ENCODE results near the gene PALLD. TPM values are rescaled to one million over a fixed set of nuclear protein-coding genes. Genes with fewer than 3 reads are reported as not detected.
"Not testable (repeated sequence)": the region's sequence is repeated elsewhere in the genome, so short reads cannot be mapped to it uniquely, and the experiment has no call there.

PALLD gene
- total RNA-seq, result 396 and 397 TPM in 2 replicates
- long read RNA-seq, full-length matches to known transcripts, result 49 of 219 reads
- long read RNA-seq, partial matches to known transcripts, result 98 of 219 reads
- long read RNA-seq, other reads (novel, unspliced or antisense), result 72 of 219 reads

DNA sequence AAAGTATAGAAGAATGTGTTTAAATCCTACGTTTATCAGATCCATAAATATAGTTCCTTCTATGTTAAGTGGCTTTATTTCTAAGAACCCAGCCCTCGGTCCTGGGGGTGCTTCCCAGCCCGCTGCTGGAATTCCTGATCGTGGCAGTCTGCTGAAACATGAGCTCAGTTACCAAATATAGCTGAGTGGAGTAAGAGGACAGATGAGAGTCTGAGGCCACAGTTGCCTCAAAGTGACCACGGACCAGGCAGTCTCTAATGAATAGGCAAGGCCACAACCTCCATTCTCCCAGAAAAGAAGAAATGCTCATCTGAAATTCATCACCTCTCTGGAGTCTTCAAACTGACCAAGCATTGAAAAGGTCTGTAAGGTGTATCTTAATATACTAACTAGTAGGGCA lies at the start of gene PALLD:
Gene PALLD (plus strand): TSS at position 219 of the 400 bp plus-strand sequence.
- peak within 1 kb of the TSS; percentile 49 for H3K27ac Mint-ChIP-seq (ENCODE audit: unreplicated experiment)
- H3K9me3 Mint-ChIP-seq (ENCODE audit: unreplicated experiment), result no peaks in the 10 kb centered on the region
- H3K4me1 Mint-ChIP-seq (ENCODE audit: unreplicated experiment), result peaks cover 21% of the 10 kb centered on the region
- H3K4me3 Mint-ChIP-seq (ENCODE audit: unreplicated experiment), result no peak within 1 kb of the TSS
- no peaks in the 10 kb centered on the region for H3K36me3 Mint-ChIP-seq (ENCODE audit: unreplicated experiment)
- H3K27me3 Mint-ChIP-seq (ENCODE audit: unreplicated experiment), result no peaks in the 10 kb centered on the region
- DNase-seq (ENCODE audit: extremely low spot score, unreplicated experiment), result no peak
- TF ChIP-seq, protein P1, sequence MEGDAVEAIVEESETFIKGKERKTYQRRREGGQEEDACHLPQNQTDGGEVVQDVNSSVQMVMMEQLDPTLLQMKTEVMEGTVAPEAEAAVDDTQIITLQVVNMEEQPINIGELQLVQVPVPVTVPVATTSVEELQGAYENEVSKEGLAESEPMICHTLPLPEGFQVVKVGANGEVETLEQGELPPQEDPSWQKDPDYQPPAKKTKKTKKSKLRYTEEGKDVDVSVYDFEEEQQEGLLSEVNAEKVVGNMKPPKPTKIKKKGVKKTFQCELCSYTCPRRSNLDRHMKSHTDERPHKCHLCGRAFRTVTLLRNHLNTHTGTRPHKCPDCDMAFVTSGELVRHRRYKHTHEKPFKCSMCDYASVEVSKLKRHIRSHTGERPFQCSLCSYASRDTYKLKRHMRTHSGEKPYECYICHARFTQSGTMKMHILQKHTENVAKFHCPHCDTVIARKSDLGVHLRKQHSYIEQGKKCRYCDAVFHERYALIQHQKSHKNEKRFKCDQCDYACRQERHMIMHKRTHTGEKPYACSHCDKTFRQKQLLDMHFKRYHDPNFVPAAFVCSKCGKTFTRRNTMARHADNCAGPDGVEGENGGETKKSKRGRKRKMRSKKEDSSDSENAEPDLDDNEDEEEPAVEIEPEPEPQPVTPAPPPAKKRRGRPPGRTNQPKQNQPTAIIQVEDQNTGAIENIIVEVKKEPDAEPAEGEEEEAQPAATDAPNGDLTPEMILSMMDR (IDR thresholded peaks at IDR 0.05), result no peak

DNA sequence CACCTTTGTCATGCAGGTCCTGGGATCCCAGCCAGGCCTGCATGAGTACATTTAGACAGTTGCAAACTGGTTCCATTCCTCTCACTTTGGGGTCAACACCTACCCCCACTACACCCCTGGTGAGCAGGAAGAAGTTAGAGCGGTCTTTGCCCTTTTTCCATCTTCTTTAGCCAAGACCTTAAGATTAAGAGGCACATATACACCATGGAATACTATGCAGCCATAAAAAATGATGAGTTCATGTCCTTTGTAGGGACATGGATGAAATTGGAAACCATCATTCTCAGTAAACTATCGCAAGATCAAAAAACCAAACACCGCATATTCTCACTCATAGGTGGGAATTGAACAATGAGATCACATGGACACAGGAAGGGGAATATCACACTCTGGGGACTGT lies 47.8 kb upstream of the PALLD start:
- Mint-ChIP-seq H3K36me3 (ENCODE audit: unreplicated experiment) (peaks cover 16% of the 10 kb centered on the region), H3K9me3 (ENCODE audit: unreplicated experiment) (peaks cover 15% of the 10 kb centered on the region)
- H3K27ac Mint-ChIP-seq (ENCODE audit: unreplicated experiment); H3K4me3 Mint-ChIP-seq (ENCODE audit: unreplicated experiment); DNase-seq (ENCODE audit: extremely low spot score, unreplicated experiment); H3K4me1 Mint-ChIP-seq (ENCODE audit: unreplicated experiment); H3K27me3 Mint-ChIP-seq (ENCODE audit: unreplicated experiment): not testable (repeated sequence)

DNA sequence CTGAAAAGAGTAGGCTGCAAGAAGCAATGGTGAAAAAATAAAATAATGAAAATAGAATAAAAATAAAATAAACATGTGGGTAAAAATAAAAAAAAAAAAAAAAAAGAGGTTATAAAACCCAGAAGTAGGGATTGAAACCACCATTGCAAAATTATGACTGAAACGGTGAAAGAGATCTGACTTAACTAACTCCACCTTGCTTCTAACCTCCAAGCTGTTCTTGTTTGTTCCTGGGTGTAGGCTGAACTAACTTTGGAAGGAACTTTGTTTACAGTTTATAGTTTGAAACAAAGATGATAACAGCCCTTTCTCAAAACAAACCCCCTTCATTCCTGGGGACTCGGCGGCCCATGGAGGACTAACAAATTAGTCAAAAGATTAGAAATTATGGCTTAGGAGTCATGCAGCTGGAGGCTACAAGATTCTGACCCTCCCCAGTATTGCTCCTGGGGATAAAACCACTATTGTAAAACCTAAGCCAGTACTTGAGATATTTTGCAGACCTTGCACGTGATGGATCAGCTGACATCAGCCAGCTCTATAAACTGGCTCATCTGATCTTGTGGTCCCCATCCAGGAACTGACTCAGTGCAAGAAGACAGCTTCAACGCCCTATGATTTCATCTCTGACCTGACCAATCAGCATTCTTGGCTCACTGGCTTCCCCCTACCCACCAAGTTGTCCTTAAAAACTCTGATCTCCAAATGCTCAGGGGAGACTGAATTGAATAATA lies 47.0 kb upstream of the PALLD start:
- Mint-ChIP-seq H3K36me3 (ENCODE audit: unreplicated experiment) (peaks cover 16% of the 10 kb centered on the region), H3K27ac (ENCODE audit: unreplicated experiment) (no peak overlapping the region), H3K4me3 (ENCODE audit: unreplicated experiment) (no peak overlapping the region), H3K4me1 (ENCODE audit: unreplicated experiment) (peaks cover 6% of the 10 kb centered on the region), H3K9me3 (ENCODE audit: unreplicated experiment) (peaks cover 15% of the 10 kb centered on the region), H3K27me3 (ENCODE audit: unreplicated experiment) (no peaks in the 10 kb centered on the region)
- no peak for DNase-seq (ENCODE audit: extremely low spot score, unreplicated experiment)
- TF ChIP-seq, protein P1 (IDR thresholded peaks at IDR 0.05), result no peak

DNA sequence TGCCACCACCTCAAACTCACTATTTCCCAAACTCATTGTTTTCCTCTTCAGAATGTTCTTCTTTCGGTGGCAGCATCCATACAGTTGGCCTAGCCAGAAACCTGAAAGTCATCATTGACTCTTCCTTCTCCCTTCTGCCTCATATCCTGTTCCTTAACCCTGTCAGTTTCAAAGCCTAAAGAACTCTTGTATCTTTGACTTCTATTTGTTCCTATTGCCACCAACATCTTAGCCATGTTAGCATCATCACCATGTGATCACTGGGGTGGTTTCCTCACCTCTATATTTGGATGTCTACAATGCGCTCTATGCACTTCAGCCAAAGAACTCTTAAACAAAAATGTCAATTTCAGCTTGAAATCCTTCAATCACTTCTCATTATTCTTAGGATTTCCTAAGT lies 45.5 kb upstream of the PALLD start:
- Mint-ChIP-seq H3K27ac (ENCODE audit: unreplicated experiment) (no peak overlapping the region), H3K9me3 (ENCODE audit: unreplicated experiment) (peaks cover 15% of the 10 kb centered on the region)

DNA sequence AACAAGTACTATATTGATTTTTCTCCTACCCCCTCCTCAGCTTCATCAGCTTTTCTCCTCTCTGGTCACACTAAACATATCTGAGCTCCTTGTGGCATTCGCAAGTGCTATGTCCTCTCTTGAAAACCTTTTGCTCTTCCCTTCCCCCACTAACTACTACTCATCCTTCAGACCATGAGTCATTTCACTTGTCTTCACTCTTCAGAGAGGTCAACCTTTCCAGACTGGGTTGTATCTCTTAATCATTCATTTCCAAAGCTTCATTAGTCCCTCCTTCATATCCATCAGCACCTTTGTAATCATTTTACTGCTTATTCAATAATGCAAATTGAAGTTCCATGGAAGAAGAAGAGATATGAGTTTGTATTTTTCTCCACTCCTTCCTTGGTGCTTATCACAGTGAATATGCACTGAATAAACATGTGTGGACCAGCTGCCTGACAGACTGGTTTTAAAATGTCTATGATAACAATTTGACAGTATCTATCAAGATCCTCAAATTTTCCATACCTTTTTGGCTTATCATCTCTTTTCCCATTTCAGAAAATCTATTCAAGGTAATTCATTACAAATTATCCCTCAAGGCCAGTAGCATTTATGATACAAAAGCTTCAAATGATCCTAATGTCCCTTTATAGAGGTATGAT lies 45.0 kb upstream of the PALLD start:
- Mint-ChIP-seq H3K27ac (ENCODE audit: unreplicated experiment) (no peak overlapping the region), H3K4me3 (ENCODE audit: unreplicated experiment) (no peak overlapping the region), H3K9me3 (ENCODE audit: unreplicated experiment) (peaks cover 15% of the 10 kb centered on the region), H3K27me3 (ENCODE audit: unreplicated experiment) (no peaks in the 10 kb centered on the region), H3K36me3 (ENCODE audit: unreplicated experiment) (peaks cover 14% of the 10 kb centered on the region), H3K4me1 (ENCODE audit: unreplicated experiment) (peaks cover 6% of the 10 kb centered on the region)
- TF ChIP-seq, protein P1 (IDR thresholded peaks at IDR 0.05), result no peak
- DNase-seq (ENCODE audit: extremely low spot score, unreplicated experiment), result no peak

More for the DNA sequence above, 45.5 kb upstream of the PALLD start:
- peaks cover 6% of the 10 kb centered on the region for H3K4me1 Mint-ChIP-seq (ENCODE audit: unreplicated experiment)
- H3K4me3 Mint-ChIP-seq (ENCODE audit: unreplicated experiment), result no peak overlapping the region
- TF ChIP-seq, protein P1 (IDR thresholded peaks at IDR 0.05), result no peak
- no peak for DNase-seq (ENCODE audit: extremely low spot score, unreplicated experiment)
- no peaks in the 10 kb centered on the region for H3K27me3 Mint-ChIP-seq (ENCODE audit: unreplicated experiment)
- peaks cover 15% of the 10 kb centered on the region for H3K36me3 Mint-ChIP-seq (ENCODE audit: unreplicated experiment)

All from osteocyte (in vitro differentiated cells).